Endothelial cell of umbilical vein (primary cell): ENCODE measurements around the gene GPR75. TPM values are rescaled to one million over a fixed set of nuclear protein-coding genes. Genes with fewer than 3 reads are reported as not detected.

Experiments used
- BruUV-seq: library from RNA; stranded (reverse); fragments of 400-500 nt; replicated peaks from 2 replicates; lab custom pipeline; 2021; lab: Mats Ljungman, UMichigan
- CTCF ChIA-PET: fragments of 300-600, 350-600 bp; sonication (Branson Sonifier 250); formaldehyde crosslinking; loops from one replicate; lab custom pipeline; 2021; ENCODE audit warnings: antibody characterized with exemption, inconsistent platforms; lab: Charles Lee
- POLR2A ChIA-PET: fragments of 300-600, 350-600 bp; sonication (Branson Sonifier 250); formaldehyde crosslinking; loops from one replicate; lab custom pipeline; 2021; ENCODE audit warnings: antibody characterized with exemption, inconsistent platforms; lab: Charles Lee
- DNase-seq: peaks from one replicate; pipeline ENCODE4 v3.0.0-alpha.2; 2011; ENCODE audit warnings: low read depth, low spot score
- FAIRE-seq: peaks from 2 replicates; lab custom pipeline; 2011; peaks lifted over from hg19 to GRCh38; lab: Jason Lieb, UNC
- H2AFZ ChIP-seq: 2 replicates; pipeline ENCODE4 v1.6.0; 2012; ENCODE audit warnings: low read depth, low read length, control low read depth, inconsistent platforms
- H3K27ac ChIP-seq: 2 replicates; pipeline ENCODE4 v1.5.1; 2011; ENCODE audit warnings: low read depth, mild to moderate bottlenecking, control low read depth, low read length, moderate library complexity; ENCODE audit not compliant: insufficient read depth
- H3K27me3 ChIP-seq, 2 experiments: 2 replicates each; pipeline versions ENCODE4 v1.6.0 to v1.6.1; 2011; ENCODE audit warnings: low read length in 2 of 2, mixed read lengths in 1 of 2; ENCODE audit not compliant: control insufficient read depth in 2 of 2, insufficient read depth in 2 of 2
- H3K36me3 ChIP-seq, 2 experiments: 2 replicates in 1 of 2; 3 replicates in 1 of 2; pipeline ENCODE4 v1.5.1; 2011; ENCODE audit warnings: low read length in 2 of 2, mild to moderate bottlenecking in 1 of 2, moderate library complexity in 1 of 2; ENCODE audit not compliant: control insufficient read depth in 2 of 2, insufficient read depth in 2 of 2; ENCODE audit errors: extremely low read depth in 1 of 2
- H3K4me1 ChIP-seq: 3 replicates; pipeline ENCODE4 v1.5.1; 2011; ENCODE audit warnings: mild to moderate bottlenecking, low read length; ENCODE audit not compliant: control insufficient read depth, insufficient read depth; ENCODE audit errors: extremely low read depth
- H3K4me2 ChIP-seq: 2 replicates; pipeline ENCODE4 v1.6.1; 2011; ENCODE audit warnings: low read length, control low read depth, mixed read lengths; ENCODE audit not compliant: insufficient read depth
- H3K4me3 ChIP-seq, 3 experiments: fragments of 200-600 bp in 1 of 3; sonication (generic), shearing (Covaris generic) in 1 of 3; replicated peaks in 1 of 3; 2 replicates each; pipeline ENCODE4 v1.5.1; 2011 to 2016; ENCODE audit warnings: control low read depth in 3 of 3, low read length in 3 of 3, mild to moderate bottlenecking in 2 of 3, inconsistent platforms in 1 of 3, low read depth in 1 of 3, moderate library complexity in 1 of 3; ENCODE audit not compliant: insufficient read depth in 1 of 3
- H3K79me2 ChIP-seq: 2 replicates; pipeline ENCODE4 v1.6.0; 2012; ENCODE audit warnings: low read length, inconsistent platforms; ENCODE audit not compliant: control insufficient read depth, insufficient read depth
- H3K9ac ChIP-seq: replicated peaks from 2 replicates; pipeline ENCODE3; 2011; ENCODE audit warnings: low read length, control low read depth; ENCODE audit not compliant: insufficient read depth; ENCODE audit errors: extremely low read depth
- H3K9me1 ChIP-seq: replicated peaks from 3 replicates; pipeline ENCODE4 v1.6.0; 2011; ENCODE audit warnings: mild to moderate bottlenecking, low read length; ENCODE audit not compliant: control insufficient read depth, insufficient read depth; ENCODE audit errors: extremely low read depth
- H3K9me3 ChIP-seq: replicated peaks from 2 replicates; pipeline ENCODE4 v1.5.1; 2012; ENCODE audit warnings: low read length, inconsistent platforms; ENCODE audit not compliant: control insufficient read depth, insufficient read depth
- H4K20me1 ChIP-seq: replicated peaks from 2 replicates; pipeline ENCODE3; 2011; ENCODE audit warnings: mild to moderate bottlenecking, low read length; ENCODE audit not compliant: control insufficient read depth, insufficient read depth; ENCODE audit errors: extremely low read depth
- CTCF ChIP-seq, 2 donors: IDR thresholded peaks; 1 replicate in 1 of 2; 2 replicates in 1 of 2; pipeline ENCODE4 v1.5.1; 2011; ENCODE audit warnings: low read length in 2 of 2, mild to moderate bottlenecking in 2 of 2, moderate library complexity in 2 of 2, control low read depth in 1 of 2, inconsistent platforms in 1 of 2, low read depth in 1 of 2; ENCODE audit not compliant: insufficient read depth in 1 of 2; ENCODE audit errors: extremely low read depth in 1 of 2
- EZH2 ChIP-seq: IDR thresholded peaks from 2 replicates; pipeline ENCODE4 v1.6.1; 2012; ENCODE audit warnings: borderline replicate concordance, low read depth, mild to moderate bottlenecking, moderate library complexity, low read length, inconsistent platforms; ENCODE audit not compliant: severe bottlenecking
- FOS ChIP-seq: IDR thresholded peaks from 2 replicates; pipeline ENCODE4 v1.6.1; 2011; ENCODE audit warnings: mild to moderate bottlenecking, low read length, moderate library complexity, borderline replicate concordance; ENCODE audit not compliant: insufficient read depth
- GATA2 ChIP-seq: IDR thresholded peaks from 2 replicates; pipeline ENCODE4 v1.7.0; 2011; ENCODE audit warnings: low read depth, mild to moderate bottlenecking, moderate library complexity, mixed read lengths, low read length; ENCODE audit not compliant: insufficient read length, insufficient read depth
- JUN ChIP-seq: IDR thresholded peaks from 2 replicates; pipeline ENCODE4 v1.6.1; 2011; ENCODE audit warnings: borderline replicate concordance, low read depth; ENCODE audit not compliant: insufficient read length, insufficient read depth
- MAX ChIP-seq: IDR thresholded peaks from 2 replicates; pipeline ENCODE4 v1.6.1; 2011; ENCODE audit not compliant: insufficient read depth, insufficient read length
- MYC ChIP-seq: IDR thresholded peaks from one replicate; pipeline ENCODE4 v1.6.1; 2011; ENCODE audit warnings: mild to moderate bottlenecking, low read depth, low read length
- POLR2A ChIP-seq: IDR thresholded peaks from 2 replicates; pipeline ENCODE4 v1.6.1; 2012; ENCODE audit warnings: low read depth, mild to moderate bottlenecking, control low read depth, low read length
- POLR2AphosphoS5 ChIP-seq: IDR thresholded peaks from 2 replicates; pipeline ENCODE4 v1.6.1; 2012; ENCODE audit warnings: low read depth, mild to moderate bottlenecking, control low read depth, low read length, moderate library complexity; ENCODE audit not compliant: insufficient read depth
- dilution Hi-C: fragments of 300-500 bp; cut with MboI; formaldehyde crosslinking; loops from one replicate; pipeline ENCODE4 v1.15.0; 2019; ENCODE audit warnings: low sequenced_read_pairs; ENCODE audit not compliant: extremely low pct_ligation_motif_present
- intact Hi-C: fragments of 100-400 bp; cut with micrococcal nuclease; formaldehyde crosslinking; loops from one replicate; pipeline ENCODE4 v1.10.0; 2022
- polyA plus RNA-seq, 4 experiments: library from polyadenylated mRNA; depleted of rRNA in 3 of 4; stranded (reverse) in 3 of 4; unstranded in 1 of 4; fragments of >200 nt; gene quantifications; 2 replicates each; pipeline versions ENCODE4 v1.2.1 to v1.2.3, GENCODE V29; 2011 to 2012; ENCODE audit warnings: missing spikeins in 1 of 4
- total RNA-seq: library from RNA; stranded (reverse); gene quantifications from 2 replicates; pipeline ENCODE4 v1.2.3, GENCODE V29; 2021

Gene GPR75
- total and polyA plus RNA-seq, 2 donors (not counting 3 experiments of a cell fraction or from before 2014, with no cell fraction given): 4.4 to 4.7 TPM

- ChIA-PET POLR2A (no interaction called here), CTCF (no interaction called here)
- no peak overlapping the region for H3K27ac ChIP-seq
- DNase-seq (no peak), FAIRE-seq (no peak)
- no peak overlapping the region for H3K9ac ChIP-seq
- dilution Hi-C loops: no loop called here
- no peaks in the 10 kb centered on the region for H3K79me2 ChIP-seq
- intact Hi-C loops: no loop called here
- no peak overlapping the region for H2AFZ ChIP-seq
- no peak overlapping the region for H3K4me3 ChIP-seq
- no peaks in the 10 kb centered on the region for H4K20me1 ChIP-seq
- TF ChIP-seq POLR2A (no peak), EZH2 (no peak), JUN (no peak), CTCF (IDR thresholded peaks at IDR 0.05; ENCODE audit: extremely low read depth in 1 of 2, insufficient read depth in 1 of 2, low read depth in 1 of 2, low read length in 2 of 2) (no peak), MYC (no peak), MAX (no peak), FOS (no peak), POLR2AphosphoS5 (no peak), GATA2 (no peak)
- H3K9me1 ChIP-seq: no peaks in the 10 kb centered on the region
- H3K27me3 ChIP-seq: no peaks in the 10 kb centered on the region
- H3K9me3 ChIP-seq: no peaks in the 10 kb centered on the region
- no peak overlapping the region for H3K4me2 ChIP-seq
- peaks cover 7% of the 10 kb centered on the region in 2 experiments for H3K36me3 ChIP-seq
- BruUV-seq: no TSS peak
- H3K4me1 ChIP-seq: no peaks in the 10 kb centered on the region
These were observed 40.1 kb downstream of the GPR75 start for GRCh38 chr2:53819634-53820033.
